ENCODE results near the gene MINDY3.

Gene MINDY3

GRCh38 chr10:15793664-15794063 is 66.6 kb downstream of the MINDY3 start (continued):
- TF ChIP-seq ZNF121 (tag by site-specific recombination; IDR thresholded peaks at IDR 0.05) = no peak

- CTCF ChIA-PET = interaction anchor here (0.5 to 1.3 kb wide), 3 partner anchors 55 to 365 kb away, joined by 3 to 5 read pairs (median 3); no protein-coding TSS in a partner anchor
- TF ChIP-seq ZNF16 (tag by site-specific recombination; IDR thresholded peaks at IDR 0.05; ENCODE audit: low read depth) = no peak
- TF ChIP-seq ZBTB44 (tag by site-specific recombination; IDR thresholded peaks at IDR 0.05) = no peak
- no peak for TF ChIP-seq ZNF518A (tag by site-specific recombination; conservative IDR thresholded peaks at IDR 0.05; ENCODE audit: low read depth)
- TF ChIP-seq ZNF362 (tag by site-specific recombination; IDR thresholded peaks at IDR 0.05) = no peak
- no peak for TF ChIP-seq CTCF (tag by site-specific recombination; IDR thresholded peaks at IDR 0.05)
- TF ChIP-seq ZNF175 (tag by site-specific recombination; IDR thresholded peaks at IDR 0.05) = no peak
- TF ChIP-seq GLI4 (tag by site-specific recombination; IDR thresholded peaks at IDR 0.05) = no peak
- TF ChIP-seq KLF7 (tag by site-specific recombination; IDR thresholded peaks at IDR 0.05; ENCODE audit: borderline replicate concordance) = no peak
- no peak for TF ChIP-seq KLF10 (tag by site-specific recombination; IDR thresholded peaks at IDR 0.05)
- TF ChIP-seq PRDM4 (tag by site-specific recombination; IDR thresholded peaks at IDR 0.05) = no peak
- TF ChIP-seq REPIN1 (tag by site-specific recombination; IDR thresholded peaks at IDR 0.05; ENCODE audit: low read depth) = no peak
- no peak for TF ChIP-seq ZNF280D (tag by site-specific recombination; IDR thresholded peaks at IDR 0.05)
- no peak for TF ChIP-seq ZBTB11 (tag by site-specific recombination; conservative IDR thresholded peaks at IDR 0.05; ENCODE audit: low read depth)
- TF ChIP-seq ZFHX2 (tag by site-specific recombination; conservative IDR thresholded peaks at IDR 0.05) = no peak
- TF ChIP-seq ZNF433 (tag by site-specific recombination; IDR thresholded peaks at IDR 0.05; ENCODE audit: low read depth) = no peak
- TF ChIP-seq ZNF560 (tag by site-specific recombination; IDR thresholded peaks at IDR 0.05; ENCODE audit: borderline replicate concordance) = no peak
Measured at GRCh38 chr10:15792777-15793176, 67.5 kb downstream of the MINDY3 start.

More at GRCh38 chr10:15792777-15793176, 67.5 kb downstream of the MINDY3 start:
- Histone ChIP-seq H3K4me3 (ENCODE audit: low read depth, low read length) (no peak overlapping the region), H3K4me1 (ENCODE audit: control insufficient read depth, insufficient read depth, low read length) (peaks cover 59% of the 10 kb centered on the region), H3K9me3 (ENCODE audit: control insufficient read depth, insufficient read depth, low read depth, low read length) (no peaks in the 10 kb centered on the region), H3K27ac (ENCODE audit: extremely low read depth, low read depth, low read length) (no peak overlapping the region), H3K36me3 (ENCODE audit: control insufficient read depth in 2 of 2, insufficient read depth in 1 of 2, low read length in 2 of 2) (peaks cover 0 to 8% of the 10 kb centered on the region in 2 experiments; a peak in 1 of 3 replicates)
- POLR2A ChIA-PET = no interaction called here

Measured in HEK293 (cell line).